IMR-90 (cell line): ENCODE data around the gene SH2D7.

ENCODE experiments used
- BHLHE40 ChIP-seq: fragments of 150-350 bp; IDR thresholded peaks from 2 replicates; pipeline ENCODE4 v1.6.1; 2016; ENCODE audit warnings: mild to moderate bottlenecking, low read depth, low read length
- CEBPB ChIP-seq: IDR thresholded peaks from 2 replicates; pipeline ENCODE4 v1.6.1; 2012; ENCODE audit warnings: low read depth, low read length, improper control_type of control experiment
- CHD1 ChIP-seq: IDR thresholded peaks from 2 replicates; pipeline ENCODE4 v1.6.1; 2012; ENCODE audit warnings: low read depth, low read length, improper control_type of control experiment
- MAZ ChIP-seq: IDR thresholded peaks from 2 replicates; pipeline ENCODE4 v1.6.1; 2012; ENCODE audit warnings: low read depth, mild to moderate bottlenecking, low read length, improper control_type of control experiment, moderate library complexity, borderline replicate concordance
- MXI1 ChIP-seq: IDR thresholded peaks from 2 replicates; pipeline ENCODE4 v1.6.1; 2012; ENCODE audit warnings: low read depth, mild to moderate bottlenecking, low read length, moderate library complexity, borderline replicate concordance
- POLR2A ChIP-seq: IDR thresholded peaks from 2 replicates; pipeline ENCODE4 v1.6.1; 2012; ENCODE audit warnings: mild to moderate bottlenecking, low read depth, low read length
- RAD21 ChIP-seq: IDR thresholded peaks from 2 replicates; pipeline ENCODE4 v1.6.1; 2012; ENCODE audit warnings: low read length, improper control_type of control experiment
- RFX5 ChIP-seq: IDR thresholded peaks from 2 replicates; pipeline ENCODE4 v1.8.0; 2012; ENCODE audit warnings: low read depth, mild to moderate bottlenecking, low read length, moderate library complexity
- SMC3 ChIP-seq: fragments of 150-350 bp; IDR thresholded peaks from 2 replicates; pipeline ENCODE4 v1.6.1; 2016; ENCODE audit warnings: low read depth, mild to moderate bottlenecking, antibody characterized with exemption, low read length, moderate library complexity
- TF ChIP-seq, protein P1 (sequence below): conservative IDR thresholded peaks from 2 replicates; pipeline ENCODE4 v1.5.1; 2012; ENCODE audit warnings: mild to moderate bottlenecking, low read depth, low read length, improper control_type of control experiment
- TF ChIP-seq, protein P2 (sequence below): fragments of 150-350 bp; IDR thresholded peaks from 2 replicates; pipeline ENCODE4 v1.6.1; 2017; ENCODE audit warnings: mild to moderate bottlenecking, antibody characterized with exemption, low read length, low read depth

DNA sequence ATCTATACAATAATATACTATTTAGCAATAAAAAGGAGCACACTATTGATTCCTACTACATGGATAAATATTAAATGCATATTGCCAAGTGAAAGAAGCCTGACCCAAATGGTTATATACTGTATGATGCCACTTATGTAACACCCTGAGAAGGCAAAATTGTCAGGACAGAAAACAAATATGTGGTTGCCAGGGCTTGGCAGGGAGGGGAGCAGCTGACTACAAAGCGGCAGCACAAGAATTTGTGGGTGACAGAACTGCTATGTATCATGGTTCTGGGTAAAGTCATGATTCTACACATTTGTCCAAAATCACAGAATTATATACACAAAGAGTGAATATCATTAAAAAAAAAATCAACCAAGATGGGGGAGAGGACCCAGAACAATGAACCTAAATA lies 37.4 kb upstream of the SH2D7 start:
- TF ChIP-seq, protein P1, sequence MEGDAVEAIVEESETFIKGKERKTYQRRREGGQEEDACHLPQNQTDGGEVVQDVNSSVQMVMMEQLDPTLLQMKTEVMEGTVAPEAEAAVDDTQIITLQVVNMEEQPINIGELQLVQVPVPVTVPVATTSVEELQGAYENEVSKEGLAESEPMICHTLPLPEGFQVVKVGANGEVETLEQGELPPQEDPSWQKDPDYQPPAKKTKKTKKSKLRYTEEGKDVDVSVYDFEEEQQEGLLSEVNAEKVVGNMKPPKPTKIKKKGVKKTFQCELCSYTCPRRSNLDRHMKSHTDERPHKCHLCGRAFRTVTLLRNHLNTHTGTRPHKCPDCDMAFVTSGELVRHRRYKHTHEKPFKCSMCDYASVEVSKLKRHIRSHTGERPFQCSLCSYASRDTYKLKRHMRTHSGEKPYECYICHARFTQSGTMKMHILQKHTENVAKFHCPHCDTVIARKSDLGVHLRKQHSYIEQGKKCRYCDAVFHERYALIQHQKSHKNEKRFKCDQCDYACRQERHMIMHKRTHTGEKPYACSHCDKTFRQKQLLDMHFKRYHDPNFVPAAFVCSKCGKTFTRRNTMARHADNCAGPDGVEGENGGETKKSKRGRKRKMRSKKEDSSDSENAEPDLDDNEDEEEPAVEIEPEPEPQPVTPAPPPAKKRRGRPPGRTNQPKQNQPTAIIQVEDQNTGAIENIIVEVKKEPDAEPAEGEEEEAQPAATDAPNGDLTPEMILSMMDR, result no peak
- TF ChIP-seq MAZ (no peak), RFX5 (no peak), POLR2A (no peak), RAD21 (no peak), CEBPB (no peak), CHD1 (no peak), BHLHE40 (no peak), SMC3 (no peak), MXI1 (no peak)
- TF ChIP-seq, protein P2, sequence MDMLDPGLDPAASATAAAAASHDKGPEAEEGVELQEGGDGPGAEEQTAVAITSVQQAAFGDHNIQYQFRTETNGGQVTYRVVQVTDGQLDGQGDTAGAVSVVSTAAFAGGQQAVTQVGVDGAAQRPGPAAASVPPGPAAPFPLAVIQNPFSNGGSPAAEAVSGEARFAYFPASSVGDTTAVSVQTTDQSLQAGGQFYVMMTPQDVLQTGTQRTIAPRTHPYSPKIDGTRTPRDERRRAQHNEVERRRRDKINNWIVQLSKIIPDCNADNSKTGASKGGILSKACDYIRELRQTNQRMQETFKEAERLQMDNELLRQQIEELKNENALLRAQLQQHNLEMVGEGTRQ, result no peak
